ENCODE data around the gene NINJ1.

NINJ1 gene

DNA sequence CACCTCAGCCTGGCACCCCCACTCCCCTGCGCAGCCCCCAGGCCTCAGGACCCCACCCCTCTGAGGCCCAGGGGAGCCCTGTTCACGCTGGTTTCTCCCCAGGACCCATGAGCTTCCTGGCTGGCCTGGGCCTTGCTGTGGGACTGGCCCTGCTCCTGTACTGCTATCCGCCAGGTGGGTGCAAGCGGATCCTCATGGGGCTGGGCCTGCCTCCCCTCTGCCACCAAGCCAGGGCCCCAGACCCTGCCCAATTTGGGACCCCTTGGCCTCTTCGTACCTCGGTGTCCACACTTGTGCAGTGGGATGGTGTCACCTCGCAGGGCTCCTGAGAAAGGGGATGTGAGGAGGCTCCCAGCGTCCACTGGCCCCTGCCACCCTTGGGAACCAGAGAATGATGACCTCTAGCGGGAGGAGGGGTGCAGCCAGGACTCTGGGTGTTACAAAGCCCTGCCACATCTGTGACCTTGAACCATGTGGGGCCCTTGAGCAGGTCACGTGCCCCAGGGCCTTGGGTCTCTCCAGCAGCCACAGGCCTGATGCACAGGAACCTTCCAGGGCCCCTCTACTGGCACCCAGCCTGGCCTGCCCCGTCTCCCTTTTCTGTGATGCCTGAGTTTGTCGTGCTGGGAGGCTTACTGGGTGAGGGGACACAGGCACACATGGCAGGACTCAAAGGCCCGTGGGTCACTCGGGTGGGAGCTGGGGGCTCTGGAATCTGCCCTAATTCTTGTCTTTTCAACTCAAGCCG lies 21.8 kb downstream of the NINJ1 start:
- in situ Hi-C loops (cut with MboI; ENCODE audit: low pct_unique_long_range_greater_than_20kb, low sequenced_read_pairs, unreplicated experiment) = no loop called here
- TF ChIP-seq, protein P1, sequence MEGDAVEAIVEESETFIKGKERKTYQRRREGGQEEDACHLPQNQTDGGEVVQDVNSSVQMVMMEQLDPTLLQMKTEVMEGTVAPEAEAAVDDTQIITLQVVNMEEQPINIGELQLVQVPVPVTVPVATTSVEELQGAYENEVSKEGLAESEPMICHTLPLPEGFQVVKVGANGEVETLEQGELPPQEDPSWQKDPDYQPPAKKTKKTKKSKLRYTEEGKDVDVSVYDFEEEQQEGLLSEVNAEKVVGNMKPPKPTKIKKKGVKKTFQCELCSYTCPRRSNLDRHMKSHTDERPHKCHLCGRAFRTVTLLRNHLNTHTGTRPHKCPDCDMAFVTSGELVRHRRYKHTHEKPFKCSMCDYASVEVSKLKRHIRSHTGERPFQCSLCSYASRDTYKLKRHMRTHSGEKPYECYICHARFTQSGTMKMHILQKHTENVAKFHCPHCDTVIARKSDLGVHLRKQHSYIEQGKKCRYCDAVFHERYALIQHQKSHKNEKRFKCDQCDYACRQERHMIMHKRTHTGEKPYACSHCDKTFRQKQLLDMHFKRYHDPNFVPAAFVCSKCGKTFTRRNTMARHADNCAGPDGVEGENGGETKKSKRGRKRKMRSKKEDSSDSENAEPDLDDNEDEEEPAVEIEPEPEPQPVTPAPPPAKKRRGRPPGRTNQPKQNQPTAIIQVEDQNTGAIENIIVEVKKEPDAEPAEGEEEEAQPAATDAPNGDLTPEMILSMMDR (IDR thresholded peaks at IDR 0.05; ENCODE audit: extremely low read depth, insufficient read depth, missing control alignments) = no peak
- DNase-seq (ENCODE audit: low spot score) = no peak

DNA sequence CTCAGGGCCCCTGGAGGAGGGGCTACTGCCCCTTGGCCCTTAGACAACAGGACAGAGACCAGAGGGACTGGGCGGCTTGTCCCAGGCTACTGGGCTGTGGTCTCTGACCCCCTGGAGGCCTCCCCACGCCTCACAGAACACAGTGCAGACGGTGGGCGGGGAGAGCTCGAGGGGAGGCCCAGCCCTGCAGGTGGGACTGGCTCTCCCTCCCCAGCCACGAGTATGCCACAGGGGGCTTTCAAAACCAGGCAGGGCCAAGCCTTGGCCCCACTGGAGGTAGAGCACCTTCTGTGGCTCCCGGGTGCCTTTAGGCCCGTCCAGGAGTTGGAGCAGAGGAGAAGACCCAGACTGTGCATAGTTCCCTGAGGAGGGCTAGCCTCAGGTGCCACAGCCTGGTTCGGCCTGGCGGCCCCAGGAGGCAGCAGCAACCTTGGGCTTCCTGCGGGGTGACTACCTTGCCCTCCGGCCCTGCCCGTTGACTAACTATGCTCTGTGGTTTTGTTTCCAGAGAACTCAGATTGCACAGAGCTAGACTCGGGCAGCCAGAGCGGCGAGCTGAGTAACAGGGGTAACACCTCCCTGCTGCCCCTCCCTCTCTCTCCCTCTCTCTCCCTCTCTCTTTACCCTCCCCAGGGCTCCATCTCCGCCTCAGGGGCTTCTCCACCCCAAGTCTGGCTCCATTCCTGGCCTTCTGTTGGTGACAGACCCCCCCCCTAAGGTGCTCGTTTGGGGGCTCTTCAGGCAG lies 22.5 kb downstream of the NINJ1 start:
- TF ChIP-seq, protein P1 (IDR thresholded peaks at IDR 0.05; ENCODE audit: extremely low read depth, insufficient read depth, missing control alignments) = no peak
- no peak for DNase-seq (ENCODE audit: low spot score)
- in situ Hi-C loops (cut with MboI; ENCODE audit: low pct_unique_long_range_greater_than_20kb, low sequenced_read_pairs, unreplicated experiment) = no loop called here

DNA sequence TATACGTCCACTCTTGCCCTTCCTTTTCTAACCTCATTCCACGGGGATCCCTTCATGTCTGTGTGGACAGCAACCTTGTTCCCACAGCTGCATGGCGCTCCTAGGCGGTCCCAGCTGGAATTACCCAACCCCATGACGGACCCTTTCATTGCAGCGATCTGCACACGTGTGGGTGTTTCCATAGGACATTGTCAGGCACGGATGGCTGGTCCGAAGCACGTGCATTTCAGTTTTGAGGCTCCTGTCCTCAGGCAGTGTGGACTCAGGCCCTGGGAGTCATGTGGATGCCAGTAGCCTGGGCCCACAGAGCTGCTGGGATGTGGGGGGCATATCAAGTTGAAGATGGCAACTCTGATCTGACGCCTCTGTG lies 23.1 kb downstream of the NINJ1 start:
- TF ChIP-seq, protein P1 (IDR thresholded peaks at IDR 0.05; ENCODE audit: extremely low read depth, insufficient read depth, missing control alignments) = no peak
- DNase-seq (ENCODE audit: low spot score) = no peak
- in situ Hi-C loops (cut with MboI; ENCODE audit: low pct_unique_long_range_greater_than_20kb, low sequenced_read_pairs, unreplicated experiment) = no loop called here

DNA sequence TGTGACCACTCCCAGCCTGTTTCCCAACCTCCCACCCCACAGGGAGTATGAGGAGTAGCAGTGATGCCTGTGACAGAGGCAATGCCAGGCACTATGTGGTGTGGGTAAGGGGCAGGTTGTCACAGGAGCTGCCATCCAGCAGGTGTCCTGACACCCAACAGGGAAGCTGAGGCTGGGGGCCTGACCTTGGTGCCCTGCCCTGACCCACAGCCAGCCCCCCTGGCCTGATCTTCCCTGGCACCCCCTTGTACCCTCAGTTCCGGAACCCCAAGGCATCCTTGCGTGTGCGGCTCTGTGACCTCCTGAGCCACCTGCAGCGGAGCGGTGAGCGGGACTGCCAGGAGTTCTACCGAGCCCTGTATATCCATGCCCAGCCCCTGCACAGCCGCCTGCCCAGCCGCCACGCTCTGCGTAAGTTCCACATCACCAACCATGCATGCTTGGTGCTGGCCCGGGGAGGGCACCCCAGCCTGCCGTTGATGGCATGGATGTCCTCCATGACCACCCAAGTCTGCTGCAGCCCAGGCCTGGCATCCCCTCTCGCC lies 23.7 kb downstream of the NINJ1 start:
- in situ Hi-C loops (cut with MboI; ENCODE audit: low pct_unique_long_range_greater_than_20kb, low sequenced_read_pairs, unreplicated experiment) = no loop called here
- DNase-seq (ENCODE audit: low spot score) = no peak
- TF ChIP-seq, protein P1 (IDR thresholded peaks at IDR 0.05; ENCODE audit: extremely low read depth, insufficient read depth, missing control alignments) = no peak

DNA sequence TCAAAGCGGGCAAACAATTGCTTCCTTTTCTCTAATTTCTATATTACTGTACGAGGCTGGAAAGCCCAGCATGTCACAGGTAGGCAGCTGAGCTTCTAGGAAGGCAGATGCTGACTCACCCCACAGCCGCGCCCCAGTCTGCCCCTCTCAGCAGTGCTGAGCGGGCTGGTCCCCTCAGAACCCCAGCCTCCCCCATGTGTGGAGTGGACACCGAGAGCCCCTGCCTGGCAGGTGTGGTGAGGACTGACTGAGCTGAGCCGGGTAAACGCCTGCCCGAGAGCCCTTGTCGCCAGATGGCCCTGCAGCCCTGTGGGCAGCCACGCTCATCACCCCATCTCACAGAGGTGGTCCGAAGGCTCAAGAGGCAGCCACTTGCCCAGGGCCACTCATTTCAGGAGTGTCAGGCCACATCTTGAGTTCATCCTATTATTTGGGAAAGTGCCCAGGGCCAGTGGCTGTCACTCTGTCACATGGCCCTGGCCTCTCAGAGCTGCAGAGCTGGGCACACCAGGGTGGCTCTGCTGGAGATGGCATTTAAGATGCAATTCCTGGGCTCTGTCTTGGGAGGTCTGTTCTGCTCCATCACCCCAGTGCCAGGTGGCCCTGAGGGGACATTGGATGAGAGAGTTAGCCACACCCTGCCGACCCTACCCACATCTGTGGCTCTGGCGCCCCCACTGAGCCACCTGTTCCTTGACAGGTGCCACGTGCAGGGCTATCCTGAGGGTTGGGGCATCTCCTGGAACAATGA lies 25.6 kb downstream of the NINJ1 start:
- no peak for DNase-seq (ENCODE audit: low spot score)
- in situ Hi-C loops (cut with MboI; ENCODE audit: low pct_unique_long_range_greater_than_20kb, low sequenced_read_pairs, unreplicated experiment) = no loop called here
- TF ChIP-seq, protein P1 (IDR thresholded peaks at IDR 0.05; ENCODE audit: extremely low read depth, insufficient read depth, missing control alignments) = no peak

DNA sequence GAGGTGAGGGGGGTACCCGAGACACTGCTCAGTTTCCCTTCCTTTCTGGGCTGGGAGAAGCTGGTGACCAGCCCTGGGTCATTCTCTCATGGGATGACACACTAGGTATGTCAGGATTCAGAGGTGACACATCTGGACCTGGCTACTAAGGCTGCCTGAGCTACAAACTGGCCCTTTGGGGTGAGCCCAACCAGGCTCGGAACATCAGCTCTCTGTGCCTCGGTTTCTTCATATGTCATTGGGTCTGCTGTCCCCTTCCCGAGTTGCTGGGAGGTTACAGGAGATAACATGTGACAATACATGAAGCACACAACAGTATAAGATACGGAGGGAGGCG lies 26.3 kb downstream of the NINJ1 start:
- no peak for DNase-seq (ENCODE audit: low spot score)
- TF ChIP-seq, protein P1 (IDR thresholded peaks at IDR 0.05; ENCODE audit: extremely low read depth, insufficient read depth, missing control alignments) = no peak
- in situ Hi-C loops (cut with MboI; ENCODE audit: low pct_unique_long_range_greater_than_20kb, low sequenced_read_pairs, unreplicated experiment) = no loop called here
